Muscle of back (tissue), 11 donors: Measurements from ENCODE around the gene TSPAN5. TPM values are rescaled to one million over a fixed set of nuclear protein-coding genes. Genes with fewer than 3 reads are reported as not detected.
"Not testable (repeated sequence)": the region's sequence is repeated elsewhere in the genome, so short reads cannot be mapped to it uniquely, and the experiment has no call there.

Source experiments
- DNase-seq, 3 donors: peaks; one replicate each; pipeline versions ENCODE4 v3.0.0 to v3.0.0-alpha.2; 2013
- polyA plus RNA-seq, 10 donors: library from polyadenylated mRNA; unstranded; fragments of 120-200 nt; gene quantifications; one replicate each; pipeline ENCODE4 v1.2.1, GENCODE V29; 2013; ENCODE audit not compliant: insufficient read length in 10 of 10

The TSPAN5 gene
- polyA plus RNA-seq, 10 donors: 14.4 to 24.9 (median 15.9) TPM

- no peak for DNase-seq
These were observed 156.4 kb downstream of the TSPAN5 start for GRCh38 chr4:98502031-98502430.

GRCh38 chr4:98501383-98501782, 157.0 kb downstream of the TSPAN5 start:
- no peak for DNase-seq

DNA sequence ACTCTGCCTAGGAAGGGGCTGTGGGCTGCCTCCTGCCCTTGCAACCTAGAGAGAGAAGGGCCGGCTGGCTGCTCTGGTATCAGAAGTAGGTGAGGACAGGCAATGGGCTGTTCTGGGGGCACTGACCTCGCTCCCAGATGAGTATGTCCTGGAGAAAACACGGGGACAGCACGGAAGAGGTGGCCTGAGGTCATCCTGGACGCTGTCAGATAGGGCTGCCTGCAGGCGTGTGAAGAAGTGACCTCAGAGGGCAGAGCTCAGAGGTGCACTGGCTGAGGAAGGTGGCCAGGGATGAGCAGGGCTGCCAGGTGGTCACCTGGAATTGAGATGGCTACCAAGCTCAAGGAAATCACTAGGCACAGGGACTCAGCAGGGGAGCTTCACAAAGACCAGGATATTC, 159.6 kb downstream of the TSPAN5 start:
- no peak for DNase-seq

GRCh38 chr4:98496152-98496845, 162.1 kb downstream of the TSPAN5 start:
- DNase-seq: no peak

GRCh38 chr4:98493296-98493695, 165.1 kb downstream of the TSPAN5 start:
- no peak for DNase-seq

DNA sequence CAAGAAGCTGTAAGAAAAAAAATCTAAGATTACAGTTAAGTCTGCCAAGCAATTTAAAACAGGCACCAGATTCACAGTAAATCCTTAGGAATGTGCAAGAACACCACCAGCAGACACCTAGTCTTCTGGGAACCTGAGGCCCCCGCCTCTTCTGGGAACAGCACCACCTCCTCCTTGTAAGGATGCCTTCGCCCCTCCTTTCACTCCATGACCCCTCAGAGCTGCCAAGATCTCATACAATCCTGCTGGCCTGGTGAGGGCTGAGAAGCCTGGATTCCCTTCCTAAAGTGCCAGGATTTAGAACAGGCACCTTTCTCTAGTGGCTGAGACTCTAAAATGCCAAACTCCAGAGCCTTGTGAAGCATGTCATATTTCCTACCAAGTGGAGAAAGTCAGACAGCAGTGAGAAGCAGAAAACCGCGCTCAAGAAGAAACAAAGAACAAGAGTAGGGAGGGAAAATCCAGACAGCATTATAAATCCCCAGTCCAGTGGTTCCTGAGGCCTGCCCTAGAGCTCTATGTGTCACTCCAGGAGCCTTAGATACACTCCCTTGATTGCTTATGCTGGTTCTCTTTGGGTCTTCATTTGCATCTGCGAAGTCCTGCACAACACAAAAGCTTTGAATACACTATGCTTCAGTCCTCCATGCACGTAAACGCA, 166.4 kb downstream of the TSPAN5 start:
- peak in 1 of 3 donors; percentile 52 for DNase-seq

DNA sequence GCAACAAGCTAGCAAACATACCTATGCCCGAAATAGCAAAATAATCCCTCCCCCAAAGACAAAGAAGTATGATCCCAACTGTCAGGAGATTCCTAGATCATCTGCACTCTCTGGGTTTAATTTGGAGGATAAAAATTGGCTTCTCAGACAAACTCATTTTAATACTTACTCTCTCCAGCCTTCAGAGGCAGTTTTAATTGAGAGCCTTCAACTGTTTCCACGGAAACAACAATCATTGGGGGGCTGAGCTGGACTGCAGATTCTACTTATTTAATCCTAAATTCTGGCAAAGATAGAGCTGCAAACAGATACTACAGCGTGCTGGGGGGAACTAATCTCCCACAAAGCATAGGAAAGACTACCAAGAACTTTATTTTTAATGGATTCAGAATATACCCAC, 168.2 kb downstream of the TSPAN5 start:
- no peak for DNase-seq

- no peak for DNase-seq
These were observed 172.5 kb downstream of the TSPAN5 start for GRCh38 chr4:98485816-98486345.

- DNase-seq: no peak
These were observed 174.4 kb downstream of the TSPAN5 start for GRCh38 chr4:98484031-98484430.

GRCh38 chr4:98482847-98483806, 175.3 kb downstream of the TSPAN5 start:
- no peak for DNase-seq

DNA sequence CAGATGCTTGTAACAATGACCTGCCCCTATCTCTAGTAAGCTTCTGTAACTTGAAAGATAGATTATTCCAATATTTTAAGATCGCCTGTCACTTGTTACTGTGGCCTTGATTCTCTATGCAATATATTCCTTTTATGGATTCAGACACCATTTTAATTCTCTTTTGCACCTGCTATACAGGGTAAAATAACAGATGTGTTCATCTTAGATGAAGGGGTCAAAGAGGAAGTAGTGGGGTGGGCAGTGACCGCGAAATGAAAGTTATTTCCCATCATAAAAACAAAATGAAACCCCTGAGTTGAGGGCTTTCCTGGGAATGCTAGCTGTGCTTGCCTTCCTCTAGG, 175.9 kb downstream of the TSPAN5 start:
- no peak for DNase-seq

- DNase-seq: no peak
These were observed 177.2 kb downstream of the TSPAN5 start for GRCh38 chr4:98481167-98481566.

GRCh38 chr4:98480535-98480934, 177.9 kb downstream of the TSPAN5 start:
- no peak for DNase-seq

DNA sequence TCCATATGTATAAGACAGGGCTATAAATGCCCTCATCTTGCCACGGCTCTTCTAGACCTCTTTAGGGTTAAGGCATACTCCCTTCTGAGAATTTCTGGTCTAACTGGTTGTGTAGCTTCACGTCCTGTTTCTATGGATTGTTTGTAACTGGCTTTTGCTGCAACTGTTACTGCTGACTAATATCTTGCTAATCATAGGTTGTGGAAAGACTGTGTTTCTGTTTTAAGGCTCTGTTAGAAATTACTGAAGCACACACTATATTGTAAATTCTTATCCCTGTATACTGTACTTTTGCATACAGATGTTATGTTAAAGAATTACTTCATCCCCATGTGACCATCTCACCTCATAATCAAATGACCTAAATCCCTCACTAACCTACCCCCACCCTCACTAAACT, 178.8 kb downstream of the TSPAN5 start:
- not testable (repeated sequence) for DNase-seq

- no peak for DNase-seq
These were observed 181.5 kb downstream of the TSPAN5 start for GRCh38 chr4:98476891-98477290.

- DNase-seq: no peak
These were observed 184.0 kb downstream of the TSPAN5 start for GRCh38 chr4:98474408-98474844.

DNA sequence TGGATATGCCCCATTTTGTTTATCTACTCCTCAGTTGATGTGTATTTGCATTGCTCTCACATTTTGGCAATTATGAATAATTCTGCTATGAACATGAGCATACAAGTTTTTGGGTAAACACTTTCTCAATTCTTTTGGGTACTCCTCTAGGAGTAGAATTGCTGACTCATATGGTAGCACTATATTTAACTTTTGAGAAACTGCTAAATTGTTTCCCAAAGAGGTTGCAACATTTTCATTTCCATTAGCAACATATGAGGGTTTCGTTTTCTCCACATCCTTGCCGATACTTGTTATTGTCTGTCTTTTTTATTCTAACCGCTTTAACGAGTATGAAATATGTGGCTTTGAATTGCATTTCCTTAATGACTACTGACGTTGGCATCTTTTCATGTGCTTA, 185.4 kb downstream of the TSPAN5 start:
- DNase-seq: no peak

DNA sequence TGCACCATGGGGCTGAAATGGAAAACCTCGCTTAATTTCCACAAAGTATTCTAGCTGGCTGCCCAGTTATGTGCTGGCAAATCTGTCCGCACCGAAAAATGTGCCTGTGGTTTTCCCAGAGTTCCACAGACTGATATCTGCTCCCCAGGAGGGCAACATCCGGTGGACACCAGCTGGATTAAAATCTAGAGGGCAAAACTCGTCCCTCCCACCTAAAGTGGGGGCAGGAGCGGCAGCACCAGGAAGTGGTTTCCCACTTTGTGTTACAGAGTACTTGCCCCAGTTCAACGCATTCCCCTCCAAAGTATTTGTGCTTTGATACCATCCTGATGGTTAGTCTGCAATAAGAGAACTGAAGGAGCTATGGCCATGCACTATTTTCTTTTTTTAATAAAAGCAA, 187.6 kb downstream of the TSPAN5 start:
- no peak for DNase-seq

DNA sequence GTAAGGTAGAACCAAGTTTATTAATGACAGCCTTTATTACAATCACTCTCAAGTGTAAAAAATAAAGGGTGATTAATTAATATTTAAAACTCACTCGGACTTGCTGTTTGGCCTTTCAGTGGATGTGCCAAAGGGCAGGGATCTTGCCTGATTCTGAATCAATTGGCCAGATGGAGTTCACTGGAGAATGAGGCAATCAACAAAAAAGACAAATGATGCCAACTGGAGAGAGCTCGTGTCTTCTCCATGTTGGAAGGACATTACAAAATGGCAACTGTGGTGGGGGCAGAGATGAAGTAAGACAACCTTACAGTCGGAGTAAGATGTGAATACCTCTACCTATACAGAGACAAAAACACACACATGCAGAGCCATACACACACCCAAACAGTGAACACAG, 188.0 kb downstream of the TSPAN5 start:
- DNase-seq: no peak

- DNase-seq: peak in 1 of 3 donors; percentile 31
These were observed 188.6 kb downstream of the TSPAN5 start for GRCh38 chr4:98469771-98470170.

GRCh38 chr4:98468709-98469108, 189.7 kb downstream of the TSPAN5 start:
- DNase-seq: peak in 2 of 3 donors; percentile 57 to 83

GRCh38 chr4:98467627-98468072, 190.8 kb downstream of the TSPAN5 start:
- DNase-seq: peak; percentile 86 to 94 (median 88)
